Choroid plexus epithelial cell (primary cell): ENCODE measurements around the gene NCEH1.
"Not testable (repeated sequence)": the region's sequence is repeated elsewhere in the genome, so short reads cannot be mapped to it uniquely, and the experiment has no call there.

Source experiments
- DNase-seq: peaks from one replicate; pipeline ENCODE4 v3.0.0-alpha.2; 2010; ENCODE audit warnings: low read depth
- H3K4me3 ChIP-seq: 2 replicates; pipeline ENCODE4 v1.5.1; 2011; ENCODE audit warnings: low read depth, mild to moderate bottlenecking, control low read depth, low read length, moderate library complexity
- TF ChIP-seq, protein P1 (sequence below): conservative IDR thresholded peaks from 2 replicates; pipeline ENCODE4 v1.5.1; 2011; ENCODE audit warnings: low read depth, mild to moderate bottlenecking, control low read depth, inconsistent platforms, low read length, moderate library complexity

Gene NCEH1

DNA sequence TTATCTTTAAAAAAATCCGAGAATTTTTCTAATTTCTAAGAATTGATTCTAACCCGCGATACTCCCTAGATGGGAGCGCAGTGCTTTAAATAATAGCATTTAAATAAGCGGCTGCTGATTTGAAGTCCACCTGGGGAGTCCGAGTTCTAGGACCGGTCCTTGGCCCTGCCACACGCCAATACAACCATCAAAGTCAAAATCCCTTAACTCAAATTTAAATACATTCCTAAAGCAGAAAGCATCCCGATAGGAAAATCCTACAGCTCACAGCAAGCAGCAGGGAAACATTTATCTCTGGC lies 39.2 kb upstream of the NCEH1 start:
- TF ChIP-seq, protein P1, sequence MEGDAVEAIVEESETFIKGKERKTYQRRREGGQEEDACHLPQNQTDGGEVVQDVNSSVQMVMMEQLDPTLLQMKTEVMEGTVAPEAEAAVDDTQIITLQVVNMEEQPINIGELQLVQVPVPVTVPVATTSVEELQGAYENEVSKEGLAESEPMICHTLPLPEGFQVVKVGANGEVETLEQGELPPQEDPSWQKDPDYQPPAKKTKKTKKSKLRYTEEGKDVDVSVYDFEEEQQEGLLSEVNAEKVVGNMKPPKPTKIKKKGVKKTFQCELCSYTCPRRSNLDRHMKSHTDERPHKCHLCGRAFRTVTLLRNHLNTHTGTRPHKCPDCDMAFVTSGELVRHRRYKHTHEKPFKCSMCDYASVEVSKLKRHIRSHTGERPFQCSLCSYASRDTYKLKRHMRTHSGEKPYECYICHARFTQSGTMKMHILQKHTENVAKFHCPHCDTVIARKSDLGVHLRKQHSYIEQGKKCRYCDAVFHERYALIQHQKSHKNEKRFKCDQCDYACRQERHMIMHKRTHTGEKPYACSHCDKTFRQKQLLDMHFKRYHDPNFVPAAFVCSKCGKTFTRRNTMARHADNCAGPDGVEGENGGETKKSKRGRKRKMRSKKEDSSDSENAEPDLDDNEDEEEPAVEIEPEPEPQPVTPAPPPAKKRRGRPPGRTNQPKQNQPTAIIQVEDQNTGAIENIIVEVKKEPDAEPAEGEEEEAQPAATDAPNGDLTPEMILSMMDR: no peak
- peak overlapping the region; percentile 62 for H3K4me3 ChIP-seq
- DNase-seq: no peak

DNA sequence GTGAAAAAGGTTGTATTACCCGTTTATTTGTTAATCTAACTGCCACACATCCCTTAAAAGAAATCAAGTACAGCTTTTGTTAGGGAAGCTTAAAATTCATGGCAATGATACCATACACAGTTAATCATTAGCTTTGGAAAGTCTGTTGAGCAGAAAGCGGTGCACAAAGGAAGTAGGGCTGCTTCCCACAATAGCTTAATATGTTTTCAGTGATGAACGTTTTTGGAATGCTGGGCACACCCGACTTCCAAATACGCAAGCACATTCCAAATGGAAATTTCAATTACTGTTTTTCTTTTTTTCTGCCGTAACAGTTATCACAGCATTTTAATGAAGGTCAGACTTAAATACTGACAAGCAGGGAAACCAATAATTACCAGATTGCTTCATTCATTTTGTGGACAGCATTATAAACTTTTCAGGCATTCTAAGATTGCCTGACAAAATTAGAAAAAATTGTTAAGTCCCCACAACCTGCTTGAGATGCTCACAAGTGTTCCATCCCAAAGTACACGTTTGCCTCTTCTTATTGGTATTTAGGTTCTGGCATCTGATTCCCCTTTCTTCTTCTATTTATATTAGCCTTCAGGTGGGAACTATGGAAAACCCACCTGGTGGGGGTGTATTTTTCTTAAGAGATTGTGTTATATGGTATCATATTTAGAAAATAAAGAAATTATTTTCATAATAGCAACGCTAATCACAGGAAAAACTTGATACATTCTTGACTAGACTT lies 38.5 kb upstream of the NCEH1 start:
- peak overlapping the region; percentile 62 for H3K4me3 ChIP-seq
- DNase-seq: peak; percentile 82
- TF ChIP-seq, protein P1: no peak

DNA sequence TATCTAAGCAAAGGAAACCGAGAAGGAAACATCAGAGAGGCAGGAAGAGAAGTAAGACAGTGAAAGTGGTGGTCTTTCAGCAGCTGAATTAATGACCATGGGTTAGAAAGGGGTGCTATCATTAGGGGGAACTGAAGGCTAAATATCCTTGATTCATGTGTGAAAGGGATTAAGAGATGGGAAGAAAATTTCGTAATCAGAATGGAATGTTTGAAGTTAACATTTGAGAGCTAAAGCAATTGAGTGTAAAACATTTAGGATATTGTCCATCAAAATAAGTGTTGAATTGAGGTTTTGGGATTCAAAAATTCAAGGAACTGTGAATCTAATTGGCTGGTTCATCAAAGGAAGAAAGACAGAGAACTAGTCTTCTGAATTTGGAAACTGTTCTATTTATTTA lies 35.6 kb upstream of the NCEH1 start:
- H3K4me3 ChIP-seq: no peak overlapping the region
- TF ChIP-seq, protein P1: no peak
- peak; percentile 7 for DNase-seq

DNA sequence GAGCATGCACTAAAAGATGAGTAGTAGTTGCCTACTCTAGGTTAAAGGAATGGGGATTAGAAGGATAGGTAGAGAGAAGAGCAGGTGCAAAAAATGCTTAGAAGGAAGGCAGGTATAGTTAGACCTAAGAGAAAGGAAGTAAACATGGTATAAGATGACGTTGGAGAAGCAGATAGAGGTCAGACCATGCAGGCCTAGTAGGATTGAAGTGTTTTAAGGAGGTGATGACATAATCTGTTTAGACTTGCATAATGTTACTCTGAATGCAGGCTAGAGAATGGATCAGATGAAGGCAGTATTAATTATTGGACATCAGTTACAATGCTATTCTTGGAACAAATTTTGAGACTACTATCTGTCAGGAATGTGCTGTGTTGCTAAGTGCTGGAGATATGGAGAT lies 28.6 kb upstream of the NCEH1 start:
- DNase-seq: no peak
- TF ChIP-seq, protein P1: no peak
- no peak overlapping the region for H3K4me3 ChIP-seq

DNA sequence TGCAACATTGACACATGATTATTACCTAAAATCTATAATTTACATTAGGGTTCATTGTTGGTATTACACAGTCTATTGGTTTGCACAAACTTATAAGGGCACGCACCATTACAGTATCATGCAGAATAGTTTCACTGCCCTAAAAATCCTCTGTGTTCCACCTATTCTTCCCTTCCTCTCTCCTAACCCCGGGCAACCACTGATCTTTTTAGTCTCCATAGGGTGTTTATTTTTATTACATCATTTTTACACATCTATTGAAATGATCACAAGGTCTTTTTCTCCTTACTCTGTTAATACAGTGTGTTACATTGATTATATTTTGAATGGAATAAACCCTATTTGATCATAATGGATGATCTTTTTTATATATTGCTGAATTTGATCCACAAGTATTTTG lies 24.1 kb upstream of the NCEH1 start:
- no peak overlapping the region for H3K4me3 ChIP-seq
- TF ChIP-seq, protein P1: no peak
- no peak for DNase-seq

DNA sequence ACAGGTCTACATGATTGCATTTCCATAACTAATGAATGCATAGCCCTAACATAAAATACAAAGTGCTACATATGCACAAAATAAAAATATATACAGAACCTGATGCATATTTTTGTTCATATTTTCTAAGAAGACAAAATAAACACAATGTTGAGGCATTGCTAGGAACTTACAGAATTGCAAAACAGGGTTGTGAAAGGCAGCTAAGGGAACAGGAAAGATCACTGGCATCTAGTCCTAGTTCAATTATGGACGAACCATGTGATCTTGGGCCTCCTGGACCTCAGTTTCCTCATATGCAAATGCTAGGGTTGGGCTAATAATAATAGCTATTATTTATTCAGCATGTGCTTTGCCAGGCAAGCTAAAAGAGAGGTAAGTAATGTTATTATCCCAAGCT lies 15.5 kb upstream of the NCEH1 start:
- peak; percentile 15 for DNase-seq
- TF ChIP-seq, protein P1: no peak
- no peak overlapping the region for H3K4me3 ChIP-seq

DNA sequence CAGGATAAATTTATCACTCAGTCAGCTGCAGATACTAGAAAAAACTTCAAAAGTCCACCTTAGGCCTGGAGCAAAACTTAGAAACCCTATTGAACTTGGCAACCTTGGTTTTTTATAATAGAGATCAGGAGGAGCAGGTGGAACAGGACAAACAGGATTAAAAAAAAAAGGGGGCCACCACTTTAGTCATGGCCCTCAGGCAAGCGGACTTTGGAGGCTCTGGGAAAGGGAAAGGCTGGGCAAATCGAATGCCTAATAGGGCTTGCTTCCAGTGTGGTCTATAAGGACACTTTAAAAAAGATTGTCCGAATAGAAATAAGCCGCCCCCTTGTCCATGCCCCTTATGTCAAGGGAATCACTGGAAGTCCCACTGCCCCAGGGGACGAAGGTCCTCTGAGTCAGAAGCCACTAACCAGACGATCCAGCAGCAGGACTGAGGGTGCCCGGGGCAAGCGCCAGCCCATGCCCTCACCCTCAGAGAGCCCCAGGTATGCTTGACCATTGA lies 11.7 kb upstream of the NCEH1 start:
- not testable (repeated sequence) for H3K4me3 ChIP-seq, DNase-seq
